GM06990 (cell line): ENCODE results near the gene SYT12.

Experiments used
- DNase-seq: peaks from one replicate; pipeline ENCODE4 v3.0.0-alpha.2; 2011; ENCODE audit not compliant: insufficient read length; ENCODE audit errors: extremely low read depth
- H3K27me3 ChIP-seq: replicated peaks from 2 replicates; pipeline ENCODE4 v1.6.0; 2011; ENCODE audit warnings: low read length; ENCODE audit not compliant: control insufficient read depth, insufficient read depth
- H3K36me3 ChIP-seq: 2 replicates; pipeline ENCODE4 v1.5.1; 2011; ENCODE audit warnings: low read length; ENCODE audit not compliant: control insufficient read depth, insufficient read depth
- H3K4me3 ChIP-seq: replicated peaks from 2 replicates; pipeline ENCODE4 v1.5.1; 2011; ENCODE audit warnings: low read depth, mild to moderate bottlenecking, control low read depth, low read length
- TF ChIP-seq, protein P1 (sequence below): IDR thresholded peaks from 2 replicates; pipeline ENCODE4 v1.5.1; 2011; ENCODE audit warnings: low read length, control low read depth, mild to moderate bottlenecking, inconsistent platforms; ENCODE audit not compliant: insufficient read depth, poor library complexity, severe bottlenecking

The SYT12 gene

DNA sequence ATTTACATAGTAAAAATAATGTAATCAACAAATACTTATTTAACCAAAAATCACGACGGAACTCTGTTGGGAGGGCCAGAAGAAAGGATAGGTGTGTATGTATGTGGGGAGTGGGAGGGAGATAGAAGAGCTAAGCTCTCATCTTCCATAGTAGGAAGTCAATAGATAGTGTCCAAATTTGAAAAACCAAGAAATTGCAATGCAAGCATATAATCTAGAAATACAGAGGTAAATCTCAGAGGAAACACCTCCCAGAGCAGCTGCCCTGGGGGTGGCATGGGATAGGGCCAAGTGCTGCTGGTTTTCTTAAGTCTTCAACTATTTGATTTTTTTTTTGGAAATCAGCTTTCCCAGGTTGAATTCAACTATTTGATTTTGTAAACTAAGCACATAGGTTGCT lies 30.9 kb upstream of the SYT12 start:
- TF ChIP-seq, protein P1, sequence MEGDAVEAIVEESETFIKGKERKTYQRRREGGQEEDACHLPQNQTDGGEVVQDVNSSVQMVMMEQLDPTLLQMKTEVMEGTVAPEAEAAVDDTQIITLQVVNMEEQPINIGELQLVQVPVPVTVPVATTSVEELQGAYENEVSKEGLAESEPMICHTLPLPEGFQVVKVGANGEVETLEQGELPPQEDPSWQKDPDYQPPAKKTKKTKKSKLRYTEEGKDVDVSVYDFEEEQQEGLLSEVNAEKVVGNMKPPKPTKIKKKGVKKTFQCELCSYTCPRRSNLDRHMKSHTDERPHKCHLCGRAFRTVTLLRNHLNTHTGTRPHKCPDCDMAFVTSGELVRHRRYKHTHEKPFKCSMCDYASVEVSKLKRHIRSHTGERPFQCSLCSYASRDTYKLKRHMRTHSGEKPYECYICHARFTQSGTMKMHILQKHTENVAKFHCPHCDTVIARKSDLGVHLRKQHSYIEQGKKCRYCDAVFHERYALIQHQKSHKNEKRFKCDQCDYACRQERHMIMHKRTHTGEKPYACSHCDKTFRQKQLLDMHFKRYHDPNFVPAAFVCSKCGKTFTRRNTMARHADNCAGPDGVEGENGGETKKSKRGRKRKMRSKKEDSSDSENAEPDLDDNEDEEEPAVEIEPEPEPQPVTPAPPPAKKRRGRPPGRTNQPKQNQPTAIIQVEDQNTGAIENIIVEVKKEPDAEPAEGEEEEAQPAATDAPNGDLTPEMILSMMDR = no peak
- Histone ChIP-seq H3K4me3 (no peak overlapping the region), H3K27me3 (no peaks in the 10 kb centered on the region), H3K36me3 (no peaks in the 10 kb centered on the region)
- no peak for DNase-seq

DNA sequence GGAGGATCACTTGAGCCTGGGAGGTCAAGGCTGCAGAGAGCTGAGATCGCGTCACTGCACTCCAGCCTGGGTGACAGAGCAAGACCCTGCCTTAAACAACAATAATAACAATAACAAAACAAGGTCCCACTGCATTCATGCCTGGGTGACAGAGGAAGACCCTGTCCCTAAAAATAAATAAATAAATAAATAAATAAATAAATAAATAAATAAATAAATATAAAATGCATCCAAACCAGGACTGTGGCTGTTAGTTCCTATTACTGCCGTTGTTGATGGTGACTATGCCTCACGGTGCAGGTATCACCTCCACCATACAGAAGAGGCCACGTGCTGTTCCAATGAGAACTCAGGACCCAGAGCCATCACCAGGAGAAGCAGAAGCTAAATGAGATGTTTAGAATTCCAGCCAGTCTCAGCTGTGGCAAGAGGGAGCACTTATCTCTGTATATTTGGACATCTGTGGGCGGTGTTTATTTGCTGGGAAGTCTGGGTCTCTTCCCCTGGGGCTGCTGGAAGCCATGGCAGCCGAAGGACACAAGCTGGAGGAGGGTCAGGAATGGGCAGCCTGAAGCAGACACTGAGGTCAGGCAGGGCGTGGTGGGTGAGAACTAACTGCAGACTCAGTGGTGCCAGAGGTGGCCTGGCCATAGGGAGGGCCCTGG lies 26.2 kb upstream of the SYT12 start:
- DNase-seq = no peak
- Histone ChIP-seq H3K36me3 (no peaks in the 10 kb centered on the region), H3K4me3 (no peak overlapping the region), H3K27me3 (no peaks in the 10 kb centered on the region)
- TF ChIP-seq, protein P1 = no peak

DNA sequence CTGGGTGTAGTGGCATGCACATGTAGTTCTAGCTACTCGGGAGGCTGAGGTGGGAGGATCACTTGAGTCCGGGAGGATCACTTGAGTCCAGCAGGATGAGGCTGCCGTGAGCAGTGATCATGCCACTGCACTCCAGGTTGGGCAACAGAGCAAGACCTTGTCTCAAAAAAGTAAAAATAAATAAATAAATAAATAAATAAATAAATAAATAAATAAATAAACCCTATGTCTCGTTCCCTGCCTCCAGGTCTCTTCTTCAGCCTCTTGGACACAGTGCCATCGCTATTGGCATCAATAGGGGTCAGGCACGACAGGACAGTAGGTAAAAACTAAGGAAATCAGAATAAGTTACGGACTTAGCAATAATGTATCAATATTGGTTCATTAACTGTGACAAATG lies 23.4 kb upstream of the SYT12 start:
- H3K27me3 ChIP-seq = no peaks in the 10 kb centered on the region
- no peak for DNase-seq
- TF ChIP-seq, protein P1 = no peak
- no peak overlapping the region for H3K4me3 ChIP-seq
- no peaks in the 10 kb centered on the region for H3K36me3 ChIP-seq

DNA sequence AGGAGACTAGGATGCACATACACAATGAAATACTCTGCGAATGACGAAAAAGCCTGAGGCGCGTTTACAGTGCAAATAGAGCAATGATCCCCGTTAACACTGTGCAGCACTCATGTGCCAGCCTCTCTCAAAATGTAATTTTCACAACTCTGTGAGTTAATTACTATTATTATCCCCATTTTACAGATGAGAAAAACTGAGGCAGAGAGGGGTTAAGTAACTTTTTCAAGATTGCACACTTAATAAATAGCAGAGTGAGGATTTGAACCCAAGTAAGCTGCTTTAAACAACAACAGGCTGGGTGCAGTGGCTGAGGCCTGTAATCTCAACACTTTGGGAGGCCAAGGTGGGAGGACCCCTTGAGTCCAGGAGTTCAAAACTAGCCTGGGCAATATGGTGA lies 21.6 kb upstream of the SYT12 start:
- TF ChIP-seq, protein P1 = no peak
- Histone ChIP-seq H3K36me3 (no peaks in the 10 kb centered on the region), H3K4me3 (no peak overlapping the region), H3K27me3 (no peaks in the 10 kb centered on the region)
- no peak for DNase-seq

DNA sequence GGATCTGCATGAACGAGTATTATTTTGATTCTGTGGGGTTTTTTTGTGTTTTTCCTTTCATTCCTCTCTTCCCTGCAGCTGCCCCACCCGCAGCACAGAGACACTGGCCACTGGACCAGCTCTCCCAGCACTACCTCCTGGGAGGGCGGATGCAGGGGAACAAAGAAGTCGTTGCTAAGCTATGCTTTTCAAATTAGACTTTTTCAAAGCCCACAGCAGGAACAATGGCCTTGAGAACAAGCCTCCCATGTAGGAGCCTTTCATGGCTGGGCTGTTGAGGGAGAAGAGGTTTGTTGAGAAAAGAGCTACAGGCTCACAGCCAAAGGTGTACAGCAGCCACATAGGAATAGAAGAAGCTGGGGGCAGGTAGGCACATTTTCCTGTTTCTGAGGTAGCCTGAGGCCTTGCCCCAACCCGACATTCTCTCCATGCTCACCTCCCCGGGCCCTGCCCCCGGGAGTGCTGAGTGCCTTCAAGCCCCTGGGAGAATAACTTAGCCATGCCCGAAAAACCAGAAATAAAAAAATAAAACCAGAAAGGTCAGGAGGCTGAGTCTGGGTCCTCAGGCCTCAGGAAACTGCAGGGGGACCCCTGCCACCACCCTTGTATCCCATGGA lies 20.5 kb upstream of the SYT12 start:
- TF ChIP-seq, protein P1 = no peak
- Histone ChIP-seq H3K4me3 (no peak overlapping the region), H3K27me3 (no peaks in the 10 kb centered on the region), H3K36me3 (no peaks in the 10 kb centered on the region)
- no peak for DNase-seq
